ENCODE data around the gene PFDN6. TPM values are rescaled to one million over a fixed set of nuclear protein-coding genes. Genes with fewer than 3 reads are reported as not detected.

PFDN6 gene
- total RNA-seq = 39.6 and 67.3 TPM in 2 replicates

GRCh38 chr6:33288921-33289783, at the start of gene PFDN6, which contains the start of gene WDR46:
PFDN6 (plus strand) TSS chr6:33289601; CDS start chr6:33289857, 256 bp downstream.
WDR46 (minus strand) TSS chr6:33289239; CDS start chr6:33289170, 69 bp downstream.

DNA sequence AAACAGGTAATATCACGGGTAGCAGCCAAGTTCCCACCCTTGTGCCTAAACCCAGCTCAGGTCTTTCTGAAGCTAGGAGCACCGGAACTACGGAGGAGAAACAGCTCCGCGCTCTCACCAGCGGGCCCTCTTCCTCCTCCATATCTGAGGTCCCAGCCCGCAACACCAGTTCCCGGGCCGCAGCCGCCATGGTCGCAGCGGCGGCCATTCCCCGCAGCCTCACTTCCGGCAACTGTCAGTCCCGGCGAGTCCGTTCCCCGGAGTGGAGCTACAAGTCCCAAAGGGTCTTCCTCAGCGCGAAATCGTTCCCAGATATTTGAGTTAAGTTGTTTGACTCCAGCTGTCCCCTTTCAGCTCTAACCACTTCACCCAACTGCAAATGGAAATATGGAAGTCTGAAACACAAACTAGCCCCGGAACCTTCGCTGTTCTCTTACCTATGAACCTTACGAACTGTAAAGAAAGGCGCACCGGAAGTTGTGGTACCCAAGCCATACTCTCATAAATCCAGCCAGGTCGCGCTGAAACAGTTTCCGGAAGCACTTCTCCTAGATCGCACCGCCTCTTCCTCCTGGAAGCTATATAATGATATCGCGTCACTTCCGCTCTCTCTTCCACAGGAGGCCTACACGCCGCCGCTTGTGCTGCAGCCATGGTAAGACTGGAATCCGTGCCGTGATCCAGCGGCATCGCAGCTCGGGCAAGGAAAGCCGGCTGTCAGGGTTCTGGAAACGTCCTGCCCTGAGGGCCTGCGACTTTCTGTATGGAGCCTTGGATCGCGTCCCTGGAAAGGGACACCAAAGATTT, 17.7 kb upstream of the PFDN6 start, which contains the start of the genes RPS18 and VPS52:
RPS18 (plus strand) TSS at position 608 of the 807 bp plus-strand sequence; CDS start at position 653, 45 bp downstream.
VPS52 (minus strand) TSS at position 409 of the 807 bp plus-strand sequence; CDS start at position 208, 201 bp downstream.

DNA sequence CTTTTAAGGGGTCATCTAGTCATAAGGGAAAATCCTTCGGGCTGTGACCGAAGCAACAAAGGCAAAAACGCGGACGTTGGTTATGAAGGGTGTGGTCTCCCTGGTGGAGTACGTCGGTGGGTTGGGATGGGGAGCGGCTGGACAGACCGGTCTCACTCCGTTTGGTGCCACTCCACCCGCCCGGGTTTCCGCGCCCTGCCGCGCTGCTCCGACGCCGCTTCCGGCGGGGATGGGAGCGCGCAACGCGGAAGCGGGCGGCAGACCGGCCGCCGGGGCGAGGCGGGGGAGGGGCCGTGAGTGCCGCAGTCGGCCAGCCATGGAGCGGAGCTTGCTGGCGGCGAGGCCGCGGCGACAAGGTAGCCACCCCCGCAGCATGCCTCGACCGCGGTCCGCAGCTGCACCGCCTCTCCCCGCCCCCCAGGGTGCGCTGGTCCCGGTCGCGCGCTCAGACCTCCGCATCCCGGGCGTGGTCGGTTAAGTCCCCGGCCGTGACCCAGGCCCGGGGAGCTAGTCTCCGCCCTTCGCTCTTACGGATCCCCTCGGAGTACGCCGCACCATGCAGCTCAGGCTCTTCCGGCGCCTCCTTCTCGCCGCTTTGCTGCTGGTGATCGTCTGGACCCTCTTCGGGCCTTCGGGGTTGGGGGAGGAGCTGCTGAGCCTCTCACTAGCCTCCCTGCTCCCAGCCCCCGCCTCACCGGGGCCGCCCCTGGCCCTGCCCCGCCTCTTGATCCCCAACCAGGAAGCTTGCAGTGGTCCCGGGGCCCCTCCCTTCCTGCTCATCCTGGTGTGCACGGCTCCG, 12.3 kb upstream of the PFDN6 start, which contains the start of gene B3GALT4:
B3GALT4 (plus strand) TSS at position 260 of the 799 bp plus-strand sequence; CDS start at position 557, 297 bp downstream.

DNA sequence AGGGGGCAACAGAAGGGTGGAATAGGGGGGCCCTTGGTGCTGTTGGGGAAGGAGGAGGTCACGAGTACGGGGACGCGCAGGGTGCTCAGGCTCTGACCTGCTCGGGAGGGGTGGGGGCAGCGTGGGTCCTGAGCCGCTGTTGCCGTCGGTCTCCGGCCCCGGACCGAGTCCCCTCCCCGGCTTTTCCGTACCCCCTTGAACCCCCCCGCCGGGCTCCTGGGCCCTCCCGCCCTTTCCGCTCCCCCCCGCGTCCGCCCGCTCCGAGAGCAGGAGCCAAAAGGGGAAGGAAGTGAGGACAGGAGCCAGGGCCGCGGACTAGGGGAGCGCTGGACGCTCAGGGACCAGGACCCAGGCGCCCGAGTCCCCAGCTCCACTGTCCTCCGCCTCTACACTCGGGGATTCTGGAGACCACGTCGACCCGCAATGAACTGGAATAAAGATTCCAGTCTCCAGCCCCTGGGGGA, 9.4 kb downstream of the PFDN6 start, which contains the start of gene RGL2:
RGL2 (minus strand) TSS at position 170 of the 464 bp plus-strand sequence. CDS start 332 bp downstream, outside the sequence.

GRCh38 chr6:33313709-33314514, 24.5 kb downstream of the PFDN6 start, which contains the start of gene TAPBP:
TAPBP (minus strand) TSS chr6:33314078; CDS start chr6:33314041, 37 bp downstream.

GRCh38 chr6:33317669-33318425, 28.4 kb downstream of the PFDN6 start, which contains the start of gene ZBTB22:
ZBTB22 (minus strand) TSS chr6:33317744; CDS start chr6:33316916, 828 bp downstream.

Other genes with a start within 250 kb of the PFDN6 start
- 6.5 TPM in 1 of 2 replicates, not detected in the other for gene HLA-DPA1, start 216.0 kb upstream of the PFDN6 start, total RNA-seq
- gene HLA-DPB1, start 213.6 kb upstream of the PFDN6 start, total RNA-seq = 6.8 and 41.1 TPM in 2 replicates
- gene COL11A2, start 97.1 kb upstream of the PFDN6 start, total RNA-seq = 0.33 and 0.63 TPM in 2 replicates
- gene RXRB, start 88.9 kb upstream of the PFDN6 start, total RNA-seq = 17.8 and 24.0 TPM in 2 replicates
- gene SLC39A7, start 88.7 kb upstream of the PFDN6 start, total RNA-seq = 107 and 109 TPM in 2 replicates
- 17.4 and 30.6 TPM in 2 replicates for gene HSD17B8, start 84.9 kb upstream of the PFDN6 start, total RNA-seq
- 18.4 and 27.4 TPM in 2 replicates for gene RING1, start 81.1 kb upstream of the PFDN6 start, total RNA-seq
- gene VPS52, start 17.7 kb upstream of the PFDN6 start, total RNA-seq = 33.6 and 34.9 TPM in 2 replicates
- gene RPS18, start 17.5 kb upstream of the PFDN6 start, total RNA-seq = 2,376 and 3,028 TPM in 2 replicates
- 3.7 and 16.6 TPM in 2 replicates for gene B3GALT4, start 12.5 kb upstream of the PFDN6 start, total RNA-seq
- gene WDR46, start 362 bp upstream of the PFDN6 start, total RNA-seq = 45.5 and 86.5 TPM in 2 replicates
- 27.1 and 50.1 TPM in 2 replicates for gene RGL2, start 9.3 kb downstream of the PFDN6 start, total RNA-seq
- gene TAPBP, start 24.5 kb downstream of the PFDN6 start, total RNA-seq = 182 and 475 TPM in 2 replicates
- 14.3 and 27.6 TPM in 2 replicates for gene ZBTB22, start 28.1 kb downstream of the PFDN6 start, total RNA-seq
- 27.1 and 41.7 TPM in 2 replicates for gene DAXX, start 33.4 kb downstream of the PFDN6 start, total RNA-seq
- 9.0 and 126 TPM in 2 replicates for gene KIFC1, start 102.2 kb downstream of the PFDN6 start, total RNA-seq
- gene PHF1, start 121.4 kb downstream of the PFDN6 start, total RNA-seq = 22.3 and 28.0 TPM in 2 replicates
- 267 and 351 TPM in 2 replicates for gene CUTA, start 128.5 kb downstream of the PFDN6 start, total RNA-seq
- gene SYNGAP1, start 130.5 kb downstream of the PFDN6 start, total RNA-seq = 2.3 and 8.4 TPM in 2 replicates
- gene ZBTB9, start 165.0 kb downstream of the PFDN6 start, total RNA-seq = 6.0 and 7.1 TPM in 2 replicates

Data from mesangial cell (primary cell).